ENCODE measurements around the gene RAB4B. TPM values are rescaled to one million over a fixed set of nuclear protein-coding genes. Genes with fewer than 3 reads are reported as not detected.
"Not testable (repeated sequence)": the region's sequence is repeated elsewhere in the genome, so short reads cannot be mapped to it uniquely, and the experiment has no call there.

Gene RAB4B
- total and polyA plus RNA-seq, 2 donors (not counting 1 experiment from before 2014, with no cell fraction given) = 108 to 141 TPM

- H3K9me3 Mint-ChIP-seq (ENCODE audit: insufficient read depth) = no peaks in the 10 kb centered on the region
- Histone ChIP-seq H3K4me1 (ENCODE audit: control insufficient read depth in 2 of 2, insufficient read depth in 2 of 2, low read length in 2 of 2) (peaks cover 25 to 35% of the 10 kb centered on the region in 2 donors), H3K79me2 (ENCODE audit: control insufficient read depth, insufficient read depth, low read length) (peaks cover 55% of the 10 kb centered on the region), H3K9ac (ENCODE audit: low read length) (no peak overlapping the region), H3K4me3 (ENCODE audit: control extremely low read depth in 1 of 5, extremely low read depth in 1 of 5, insufficient read depth in 1 of 5, low read depth in 2 of 5, low read length in 4 of 5) (no peak overlapping the region), H3K36me3 (replicated peaks in 1 of 2; ENCODE audit: control extremely low read depth in 1 of 2, control insufficient read depth in 1 of 2, extremely low read depth in 1 of 2, insufficient read depth in 2 of 2, low read length in 1 of 2) (peaks cover 0 to 41% of the 10 kb centered on the region in 2 experiments), H3K27ac (ENCODE audit: low read length in 2 of 2) (no peak overlapping the region), H3K4me2 (replicated peaks; ENCODE audit: low read depth, low read length, poor library complexity, severe bottlenecking) (no peak overlapping the region), H4K20me1 (ENCODE audit: control insufficient read depth, insufficient read depth, low read length, poor library complexity, severe bottlenecking) (peaks cover 27% of the 10 kb centered on the region), H2AFZ (ENCODE audit: insufficient read depth, low read depth, low read length, poor library complexity, severe bottlenecking) (no peak overlapping the region), H3K27me3 (replicated peaks in 1 of 4; ENCODE audit: control extremely low read depth in 1 of 4, control insufficient read depth in 3 of 4, insufficient read depth in 4 of 4, low read length in 3 of 4) (no peaks in the 10 kb centered on the region), H3K9me3 (ENCODE audit: control extremely low read depth in 1 of 3, control insufficient read depth in 2 of 3, insufficient read depth in 1 of 3, low read length in 2 of 3) (peaks cover 0 to 5% (median 0%) of the 10 kb centered on the region in 3 donors)
- intact Hi-C loops (cut with micrococcal nuclease) = no loop called here
- POLR2A ChIA-PET = interaction anchor here (0.6 kb wide), 1 partner anchor 118 kb away, joined by 4 read pairs; no protein-coding TSS in a partner anchor
- ATAC-seq (ENCODE audit: low read depth) (no peak), DNase-seq (no peak)
- 91% methylated on average over 4 of the region's 7 CpGs for WGBS (ENCODE audit: insufficient coverage)
- no peaks in the 10 kb centered on the region for H3K27me3 Mint-ChIP-seq
- CTCF ChIA-PET = interaction anchor here (5.2 kb wide), 1 partner anchor 16 kb away, joined by 48 read pairs; the partner anchor contains the start of gene EGLN2
- peaks cover 47% of the 10 kb centered on the region for H3K4me1 Mint-ChIP-seq
- H3K4me3 Mint-ChIP-seq = no peak overlapping the region
- TF ChIP-seq EZH2 (IDR thresholded peaks at IDR 0.05; ENCODE audit: borderline replicate concordance, insufficient read depth, low read depth, low read length, poor library complexity, severe bottlenecking) = no peak
- TF ChIP-seq CTCF (IDR thresholded peaks at IDR 0.05) = no peak
- H3K27ac Mint-ChIP-seq = peak overlapping the region; percentile 43
Measured at GRCh38 chr19:40781140-40781539, 3.1 kb downstream of the RAB4B start.

- H3K9me3 Mint-ChIP-seq (ENCODE audit: insufficient read depth) = no peaks in the 10 kb centered on the region
- no peaks in the 10 kb centered on the region for H3K27me3 Mint-ChIP-seq
- CTCF ChIA-PET = no interaction called here
- intact Hi-C loops (cut with micrococcal nuclease) = no loop called here
- WGBS (ENCODE audit: insufficient coverage) = 95% methylated on average over 6 of the region's 14 CpGs
- peaks cover 37% of the 10 kb centered on the region for H3K4me1 Mint-ChIP-seq
- peaks cover 53% of the 10 kb centered on the region for H3K79me2 ChIP-seq (ENCODE audit: control insufficient read depth, insufficient read depth, low read length)
- DNase-seq (no peak), ATAC-seq (ENCODE audit: low read depth) (no peak)
- no peaks in the 10 kb centered on the region for H3K27me3 ChIP-seq (replicated peaks in 1 of 4; ENCODE audit: control extremely low read depth in 1 of 4, control insufficient read depth in 3 of 4, insufficient read depth in 4 of 4, low read length in 3 of 4)
- H2AFZ ChIP-seq (ENCODE audit: insufficient read depth, low read depth, low read length, poor library complexity, severe bottlenecking) = no peak overlapping the region
- H3K4me1 ChIP-seq (ENCODE audit: control insufficient read depth in 2 of 2, insufficient read depth in 2 of 2, low read length in 2 of 2) = peaks cover 13 to 21% of the 10 kb centered on the region in 2 donors
- no peak overlapping the region for H3K4me3 Mint-ChIP-seq
- TF ChIP-seq CTCF (IDR thresholded peaks at IDR 0.05) = no peak
- no peak for TF ChIP-seq EZH2 (IDR thresholded peaks at IDR 0.05; ENCODE audit: borderline replicate concordance, insufficient read depth, low read depth, low read length, poor library complexity, severe bottlenecking)
- no peak overlapping the region for H3K9ac ChIP-seq (ENCODE audit: low read length)
- POLR2A ChIA-PET = no interaction called here
- no peak overlapping the region for H3K27ac ChIP-seq (ENCODE audit: low read length in 2 of 2)
- peaks cover 33% of the 10 kb centered on the region for H4K20me1 ChIP-seq (ENCODE audit: control insufficient read depth, insufficient read depth, low read length, poor library complexity, severe bottlenecking)
- no peak overlapping the region for H3K4me3 ChIP-seq (ENCODE audit: control extremely low read depth in 1 of 5, extremely low read depth in 1 of 5, insufficient read depth in 1 of 5, low read depth in 2 of 5, low read length in 4 of 5)
- peaks cover 0 to 50% of the 10 kb centered on the region in 2 experiments for H3K36me3 ChIP-seq (replicated peaks in 1 of 2; ENCODE audit: control extremely low read depth in 1 of 2, control insufficient read depth in 1 of 2, extremely low read depth in 1 of 2, insufficient read depth in 2 of 2, low read length in 1 of 2)
- H3K9me3 ChIP-seq (ENCODE audit: control extremely low read depth in 1 of 3, control insufficient read depth in 2 of 3, insufficient read depth in 1 of 3, low read length in 2 of 3) = no peaks in the 10 kb centered on the region
- no peak overlapping the region for H3K27ac Mint-ChIP-seq
- no peak overlapping the region for H3K4me2 ChIP-seq (replicated peaks; ENCODE audit: low read depth, low read length, poor library complexity, severe bottlenecking)
Measured at GRCh38 chr19:40783711-40784110, 5.7 kb downstream of the RAB4B start.

GRCh38 chr19:40784146-40784545 is 6.1 kb downstream of the RAB4B start:
- CTCF ChIA-PET = interaction anchor here (0.6 kb wide), 1 partner anchor 12 kb away, joined by 3 read pairs; no protein-coding TSS in a partner anchor
- H3K27ac ChIP-seq (ENCODE audit: low read length in 2 of 2); H3K27me3 Mint-ChIP-seq; H2AFZ ChIP-seq (ENCODE audit: insufficient read depth, low read depth, low read length, poor library complexity, severe bottlenecking); H3K27me3 ChIP-seq (replicated peaks in 1 of 4; ENCODE audit: control extremely low read depth in 1 of 4, control insufficient read depth in 3 of 4, insufficient read depth in 4 of 4, low read length in 3 of 4); intact Hi-C loops (cut with micrococcal nuclease); H3K9me3 Mint-ChIP-seq (ENCODE audit: insufficient read depth); H3K4me3 Mint-ChIP-seq; H3K9ac ChIP-seq (ENCODE audit: low read length); H3K4me2 ChIP-seq (replicated peaks; ENCODE audit: low read depth, low read length, poor library complexity, severe bottlenecking); H3K27ac Mint-ChIP-seq; H3K9me3 ChIP-seq (ENCODE audit: control extremely low read depth in 1 of 3, control insufficient read depth in 2 of 3, insufficient read depth in 1 of 3, low read length in 2 of 3); ATAC-seq (ENCODE audit: low read depth); DNase-seq; POLR2A ChIA-PET; H3K4me3 ChIP-seq (ENCODE audit: control extremely low read depth in 1 of 5, extremely low read depth in 1 of 5, insufficient read depth in 1 of 5, low read depth in 2 of 5, low read length in 4 of 5): not testable (repeated sequence)
- peaks cover 33% of the 10 kb centered on the region for H3K4me1 Mint-ChIP-seq
- peaks cover 0 to 50% of the 10 kb centered on the region in 2 experiments for H3K36me3 ChIP-seq (replicated peaks in 1 of 2; ENCODE audit: control extremely low read depth in 1 of 2, control insufficient read depth in 1 of 2, extremely low read depth in 1 of 2, insufficient read depth in 2 of 2, low read length in 1 of 2)
- peaks cover 9 to 17% of the 10 kb centered on the region in 2 donors for H3K4me1 ChIP-seq (ENCODE audit: control insufficient read depth in 2 of 2, insufficient read depth in 2 of 2, low read length in 2 of 2)
- H4K20me1 ChIP-seq (ENCODE audit: control insufficient read depth, insufficient read depth, low read length, poor library complexity, severe bottlenecking) = peaks cover 28% of the 10 kb centered on the region
- H3K79me2 ChIP-seq (ENCODE audit: control insufficient read depth, insufficient read depth, low read length) = peaks cover 49% of the 10 kb centered on the region
- no CpG with 5 or more reads among the region's 2 CpGs for WGBS (ENCODE audit: insufficient coverage)

Data from B cell (primary cell).